OCI-LY3 (cell line): ENCODE data around the gene MSN.

Experiments
- H2AFZ ChIP-seq: fragments of 200-600, 300-600 bp; shearing (Covaris generic); 2 replicates; pipeline ENCODE4 v1.6.0; 2014; ENCODE audit warnings: antibody characterized with exemption, low read depth, low read length
- H3K27ac ChIP-seq: fragments of 200-600, 300-600 bp; sonication (generic); 2 replicates; pipeline ENCODE4 v1.5.1; 2014; ENCODE audit warnings: mild to moderate bottlenecking, low read length, moderate library complexity, mixed read lengths
- H3K27me3 ChIP-seq: fragments of 200-600, 300-600 bp; sonication (generic); 2 replicates; pipeline ENCODE4 v1.6.1; 2014; ENCODE audit warnings: low read depth, low read length, mixed read lengths
- H3K36me3 ChIP-seq: fragments of 200-600, 300-600 bp; sonication (generic); replicated peaks from 2 replicates; pipeline ENCODE3; 2014; ENCODE audit warnings: low read depth, low read length, mixed read lengths
- H3K4me1 ChIP-seq: fragments of 300-600, 200-600 bp; sonication (generic); 2 replicates; pipeline ENCODE4 v1.6.1; 2014; ENCODE audit warnings: low read length, mixed read lengths
- H3K4me2 ChIP-seq: fragments of 200-600, 300-600 bp; sonication (generic); 2 replicates; pipeline ENCODE4 v1.6.1; 2014; ENCODE audit warnings: low read length, mixed read lengths
- H3K4me3 ChIP-seq: fragments of 300-600, 200-600 bp; sonication (generic); 2 replicates; pipeline ENCODE4 v1.5.1; 2014; ENCODE audit warnings: antibody characterized with exemption, mild to moderate bottlenecking, low read length, moderate library complexity
- H3K79me2 ChIP-seq: fragments of 300-600, 200-600 bp; shearing (Covaris generic); 2 replicates; pipeline ENCODE4 v1.6.1; 2014; ENCODE audit warnings: mild to moderate bottlenecking, low read length, mixed read lengths
- H3K9ac ChIP-seq: fragments of 300-600, 200-600 bp; shearing (Covaris generic); 2 replicates; pipeline ENCODE4 v1.6.0; 2014; ENCODE audit warnings: mild to moderate bottlenecking, low read length, moderate library complexity
- H3K9me3 ChIP-seq: fragments of 200-600, 300-600 bp; shearing (Covaris generic); 2 replicates; pipeline ENCODE4 v1.6.1; 2014; ENCODE audit warnings: low read length, mixed read lengths; ENCODE audit not compliant: insufficient read depth
- H4K20me1 ChIP-seq: fragments of 200-600, 300-600 bp; sonication (generic); 2 replicates; pipeline ENCODE4 v1.6.1; 2016; ENCODE audit warnings: low read length, mixed read lengths; ENCODE audit not compliant: insufficient read depth
- EZH2phosphoT487 ChIP-seq: fragments of 200-600 bp; shearing (Covaris generic); IDR thresholded peaks from 2 replicates; pipeline ENCODE4 v1.6.1; 2018; ENCODE audit warnings: antibody characterized with exemption, mixed run types, low read depth
- TF ChIP-seq, protein P1 (sequence below): fragments of 200-600, 300-600 bp; sonication (generic); IDR thresholded peaks from 2 replicates; pipeline ENCODE4 v1.5.1; 2014; ENCODE audit warnings: antibody characterized with exemption, low read length, low read depth

The MSN gene

GRCh38 chrX:65668377-65669310 is 1.2 kb downstream of the MSN start:
- H3K79me2 ChIP-seq: peaks cover 57% of the 10 kb centered on the region
- H3K27ac ChIP-seq: peak overlapping the region; percentile 75
- H3K4me2 ChIP-seq: peak overlapping the region; percentile 98
- no peak overlapping the region for H2AFZ ChIP-seq
- TF ChIP-seq, protein P1, sequence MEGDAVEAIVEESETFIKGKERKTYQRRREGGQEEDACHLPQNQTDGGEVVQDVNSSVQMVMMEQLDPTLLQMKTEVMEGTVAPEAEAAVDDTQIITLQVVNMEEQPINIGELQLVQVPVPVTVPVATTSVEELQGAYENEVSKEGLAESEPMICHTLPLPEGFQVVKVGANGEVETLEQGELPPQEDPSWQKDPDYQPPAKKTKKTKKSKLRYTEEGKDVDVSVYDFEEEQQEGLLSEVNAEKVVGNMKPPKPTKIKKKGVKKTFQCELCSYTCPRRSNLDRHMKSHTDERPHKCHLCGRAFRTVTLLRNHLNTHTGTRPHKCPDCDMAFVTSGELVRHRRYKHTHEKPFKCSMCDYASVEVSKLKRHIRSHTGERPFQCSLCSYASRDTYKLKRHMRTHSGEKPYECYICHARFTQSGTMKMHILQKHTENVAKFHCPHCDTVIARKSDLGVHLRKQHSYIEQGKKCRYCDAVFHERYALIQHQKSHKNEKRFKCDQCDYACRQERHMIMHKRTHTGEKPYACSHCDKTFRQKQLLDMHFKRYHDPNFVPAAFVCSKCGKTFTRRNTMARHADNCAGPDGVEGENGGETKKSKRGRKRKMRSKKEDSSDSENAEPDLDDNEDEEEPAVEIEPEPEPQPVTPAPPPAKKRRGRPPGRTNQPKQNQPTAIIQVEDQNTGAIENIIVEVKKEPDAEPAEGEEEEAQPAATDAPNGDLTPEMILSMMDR: no peak
- TF ChIP-seq EZH2phosphoT487: no peak
- H3K9ac ChIP-seq: peak overlapping the region; percentile 95
- peaks cover 9% of the 10 kb centered on the region for H3K36me3 ChIP-seq
- H3K4me1 ChIP-seq: peaks cover 15% of the 10 kb centered on the region
- no peaks in the 10 kb centered on the region for H3K9me3 ChIP-seq
- H3K4me3 ChIP-seq: peak overlapping the region; percentile 100
- peaks cover 24% of the 10 kb centered on the region for H4K20me1 ChIP-seq
- no peaks in the 10 kb centered on the region for H3K27me3 ChIP-seq

DNA sequence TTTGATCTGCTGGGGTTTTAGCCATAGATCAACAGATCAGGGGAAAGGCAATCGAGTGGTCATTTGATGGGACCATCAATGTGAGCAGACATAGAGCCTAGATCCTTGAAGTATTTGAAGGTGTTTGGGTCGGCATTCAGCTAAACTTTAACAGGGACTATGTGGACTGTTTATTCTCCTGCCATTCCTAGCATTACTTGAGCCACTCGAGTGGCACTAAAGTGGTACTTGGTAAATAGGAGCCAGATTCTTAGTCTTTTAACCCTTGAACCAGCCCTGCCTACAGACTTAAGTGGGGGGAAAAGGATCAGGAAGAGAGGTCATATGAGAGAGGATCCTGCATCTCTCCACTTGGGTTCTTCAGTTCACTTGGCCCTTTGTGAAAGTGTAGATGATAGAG is 3.8 kb downstream of the MSN start:
- no peaks in the 10 kb centered on the region for H3K27me3 ChIP-seq
- H3K9me3 ChIP-seq: no peaks in the 10 kb centered on the region
- no peak overlapping the region for H3K4me3 ChIP-seq
- no peak for TF ChIP-seq EZH2phosphoT487
- TF ChIP-seq, protein P1: no peak
- H3K4me2 ChIP-seq: no peak overlapping the region
- H3K27ac ChIP-seq: no peak overlapping the region
- peaks cover 40% of the 10 kb centered on the region for H4K20me1 ChIP-seq
- peaks cover 80% of the 10 kb centered on the region for H3K79me2 ChIP-seq
- no peak overlapping the region for H3K9ac ChIP-seq
- H3K4me1 ChIP-seq: peaks cover 15% of the 10 kb centered on the region
- peaks cover 12% of the 10 kb centered on the region for H3K36me3 ChIP-seq
- H2AFZ ChIP-seq: no peak overlapping the region

DNA sequence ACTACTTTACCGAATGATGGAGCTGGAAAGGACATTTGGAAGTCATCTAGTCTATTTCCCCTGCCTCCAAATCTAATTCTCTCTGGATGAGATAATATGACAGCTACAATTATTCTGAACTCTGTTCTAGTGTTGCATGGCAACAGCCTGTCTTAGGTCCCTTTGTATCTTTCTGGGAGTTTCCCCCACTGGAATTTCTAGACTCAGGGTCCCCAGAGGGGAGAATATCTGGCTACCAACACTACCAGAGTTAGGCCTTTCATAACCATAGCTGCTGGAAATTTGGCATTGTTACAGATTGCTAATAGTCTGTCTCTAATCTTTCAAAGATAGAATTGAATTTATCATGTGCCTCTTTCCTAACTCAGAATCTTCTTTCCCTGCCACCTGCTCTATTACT is 4.5 kb downstream of the MSN start:
- Histone ChIP-seq H3K36me3 (peaks cover 13% of the 10 kb centered on the region), H3K27ac (no peak overlapping the region), H3K27me3 (no peaks in the 10 kb centered on the region), H3K4me3 (no peak overlapping the region), H3K79me2 (peaks cover 87% of the 10 kb centered on the region), H3K9me3 (no peaks in the 10 kb centered on the region), H4K20me1 (peaks cover 43% of the 10 kb centered on the region), H3K4me2 (no peak overlapping the region), H2AFZ (no peak overlapping the region), H3K9ac (no peak overlapping the region), H3K4me1 (peaks cover 11% of the 10 kb centered on the region)
- TF ChIP-seq, protein P1: no peak
- no peak for TF ChIP-seq EZH2phosphoT487

- no peaks in the 10 kb centered on the region for H3K9me3 ChIP-seq
- no peak for TF ChIP-seq EZH2phosphoT487
- TF ChIP-seq, protein P1: no peak
- no peak overlapping the region for H3K4me2 ChIP-seq
- H3K4me1 ChIP-seq: peaks cover 10% of the 10 kb centered on the region
- H3K4me3 ChIP-seq: no peak overlapping the region
- no peaks in the 10 kb centered on the region for H3K27me3 ChIP-seq
- peaks cover 13% of the 10 kb centered on the region for H3K36me3 ChIP-seq
- no peak overlapping the region for H3K27ac ChIP-seq
- H4K20me1 ChIP-seq: peaks cover 53% of the 10 kb centered on the region
- H2AFZ ChIP-seq: no peak overlapping the region
- peaks cover 88% of the 10 kb centered on the region for H3K79me2 ChIP-seq
- no peak overlapping the region for H3K9ac ChIP-seq
Measured at GRCh38 chrX:65673857-65674203, 6.4 kb downstream of the MSN start.
